GM19372 (cell line): ENCODE results near the gene POLN.
"Not testable (repeated sequence)": the region's sequence is repeated elsewhere in the genome, so short reads cannot be mapped to it uniquely, and the experiment has no call there.

Experiments
- ATAC-seq: cut with Tn5 transposase; IDR thresholded peaks from one replicate; pipeline ENCODE4 v1.9.1; 2021; ENCODE audit warnings: mild to moderate bottlenecking, low read depth, moderate library complexity; ENCODE audit not compliant: unreplicated experiment

Gene POLN

DNA sequence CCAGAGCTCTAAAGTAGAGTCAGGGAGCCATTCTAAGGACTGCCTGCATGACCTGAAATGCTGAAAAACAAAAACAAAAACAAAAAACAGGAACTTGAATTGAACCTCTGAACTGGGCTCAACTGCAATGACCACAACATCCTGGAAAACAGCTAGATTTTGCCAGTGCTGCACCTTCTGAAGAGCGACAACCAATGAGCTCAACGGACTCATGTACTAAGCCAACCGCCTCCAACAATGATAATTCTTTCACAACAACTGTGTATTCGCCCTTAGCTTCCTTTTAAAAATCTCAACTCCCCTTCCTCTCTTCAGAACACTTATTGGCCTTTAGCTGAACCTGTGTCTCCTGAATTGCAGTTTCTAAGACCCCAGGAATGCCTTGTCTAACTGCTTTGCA, 69.8 kb downstream of the POLN start:
- ATAC-seq = no peak

DNA sequence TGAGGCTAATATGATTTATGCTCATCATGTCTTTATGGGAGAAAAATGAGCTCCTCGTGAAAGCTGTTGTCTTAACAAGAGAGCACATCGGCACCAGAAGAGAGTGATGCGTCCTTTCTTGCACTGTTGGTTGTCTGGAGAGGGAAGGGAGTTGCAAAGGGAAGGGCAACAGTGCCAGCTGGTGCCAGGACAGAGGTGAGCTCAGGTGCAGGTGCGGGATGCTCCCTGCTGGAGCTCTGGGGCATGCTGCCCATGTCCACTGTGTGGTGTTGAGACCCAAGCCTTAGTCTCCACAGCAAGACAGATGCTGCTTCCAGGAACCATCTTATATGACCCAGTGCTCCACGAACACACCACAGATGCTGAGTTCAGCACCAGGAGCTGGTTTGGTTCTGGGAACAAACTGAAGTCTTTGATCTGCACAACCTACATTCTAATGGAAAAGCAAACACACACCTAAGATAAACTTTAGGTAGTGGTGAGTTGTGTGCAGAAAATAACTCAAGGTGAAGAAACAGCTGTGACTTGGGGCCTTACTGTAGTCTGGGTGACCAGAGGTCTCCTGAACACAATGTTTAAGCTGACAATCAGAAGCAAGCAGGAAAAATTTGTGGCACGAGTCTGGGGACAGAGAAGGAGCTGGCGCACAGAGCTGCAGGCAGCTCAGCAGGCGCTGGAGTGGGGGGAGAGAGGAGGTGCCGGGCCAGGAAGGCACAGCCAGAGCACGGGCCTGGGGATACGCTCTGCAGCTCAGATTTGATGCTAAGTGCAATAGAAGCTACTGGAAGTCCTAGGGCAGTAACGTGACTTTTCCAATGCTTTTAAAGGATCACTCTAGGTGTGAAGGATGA, 73.2 kb downstream of the POLN start:
- no peak for ATAC-seq

DNA sequence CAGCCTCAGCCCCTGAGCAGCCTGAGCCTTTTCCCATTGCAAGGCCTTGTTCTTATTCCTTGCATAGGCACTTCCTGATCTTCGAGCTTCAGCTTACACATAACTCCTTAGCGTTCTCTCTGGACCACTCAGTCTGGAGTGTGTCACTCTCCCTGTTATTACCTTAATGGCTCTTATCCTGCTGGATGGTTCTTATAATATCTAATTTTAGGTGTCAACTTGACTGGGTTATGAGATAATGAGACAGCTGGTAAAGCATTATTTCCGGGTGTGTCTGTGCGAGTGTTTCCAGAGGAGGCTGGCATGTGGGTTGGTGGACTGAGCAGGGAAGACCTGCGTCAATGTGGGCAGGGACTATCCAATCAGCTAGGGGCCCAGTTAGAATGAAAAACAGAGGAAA, 75.7 kb downstream of the POLN start:
- ATAC-seq = no peak

DNA sequence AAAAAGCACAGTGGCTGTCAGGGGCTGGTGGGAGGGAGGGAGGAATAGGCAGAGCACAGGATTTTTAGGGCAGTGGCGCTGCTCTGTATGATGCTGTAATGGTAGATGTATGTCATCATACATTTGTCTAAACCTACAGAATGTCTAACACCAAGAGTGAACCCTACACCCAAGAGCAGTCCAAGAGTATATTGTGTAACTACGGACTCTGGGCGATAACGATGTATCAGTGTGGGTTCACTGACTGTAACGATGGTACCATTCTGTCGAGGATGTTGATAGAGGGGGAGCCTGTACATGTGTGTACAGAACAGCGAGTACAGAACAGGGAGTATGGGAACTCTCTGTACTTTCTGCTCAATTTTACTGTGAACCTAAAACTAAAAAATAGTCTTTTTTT, 76.5 kb downstream of the POLN start:
- ATAC-seq = no peak

DNA sequence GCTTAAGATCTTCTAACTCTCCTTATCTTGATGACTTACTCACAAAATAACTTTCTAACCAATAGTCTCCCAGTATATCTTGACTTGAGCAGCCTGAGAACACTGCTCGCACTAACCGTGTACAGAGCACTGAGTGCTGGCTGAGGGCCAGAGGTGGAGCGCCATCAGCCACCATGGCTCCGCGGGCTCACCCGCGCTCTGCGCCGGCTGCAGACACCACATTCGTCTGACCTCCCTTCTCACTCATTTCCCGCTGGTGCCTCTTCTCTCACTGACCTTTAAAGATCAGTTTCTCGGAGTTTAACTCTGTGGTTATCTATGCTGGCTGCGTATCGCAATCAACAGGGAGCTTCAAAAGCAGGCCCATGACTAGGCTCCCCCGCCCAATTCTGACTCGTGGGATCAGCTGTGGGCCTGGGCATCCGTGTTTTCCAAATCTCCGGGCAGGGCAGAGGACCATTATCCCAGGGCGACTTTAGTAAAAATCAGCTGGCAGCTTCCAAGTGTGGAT, 78.6 kb downstream of the POLN start:
- no peak for ATAC-seq

DNA sequence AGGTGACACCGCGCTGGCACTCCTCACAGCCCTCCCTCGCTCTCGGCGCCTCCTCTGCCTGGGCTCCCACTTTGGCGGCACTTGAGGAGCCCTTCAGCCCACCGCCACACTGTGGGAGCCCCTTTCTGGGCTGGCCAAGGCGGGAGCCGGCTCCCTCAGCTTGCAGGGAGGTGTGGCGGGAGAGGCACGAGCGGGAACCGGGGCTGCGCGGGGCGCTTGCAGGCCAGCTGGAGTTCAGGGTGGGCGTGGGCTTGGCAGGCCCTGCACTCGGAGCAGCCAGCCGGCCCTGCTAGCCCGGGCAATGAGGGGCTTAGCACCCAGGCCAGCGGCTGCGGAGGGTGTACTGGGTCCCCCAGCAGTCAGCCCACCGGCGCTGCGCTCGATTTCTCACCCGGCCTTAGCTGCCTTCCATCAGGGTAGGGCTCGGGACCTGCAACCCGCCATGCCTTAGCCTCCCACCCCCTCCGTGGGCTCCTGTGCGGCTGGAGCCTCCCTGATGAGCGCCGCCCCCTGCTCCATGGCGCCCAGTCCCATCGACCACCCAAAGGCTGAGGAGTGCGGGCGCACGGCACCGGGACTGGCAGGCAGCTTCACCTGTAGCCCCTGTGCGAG, 80.7 kb downstream of the POLN start:
- ATAC-seq = not testable (repeated sequence)

DNA sequence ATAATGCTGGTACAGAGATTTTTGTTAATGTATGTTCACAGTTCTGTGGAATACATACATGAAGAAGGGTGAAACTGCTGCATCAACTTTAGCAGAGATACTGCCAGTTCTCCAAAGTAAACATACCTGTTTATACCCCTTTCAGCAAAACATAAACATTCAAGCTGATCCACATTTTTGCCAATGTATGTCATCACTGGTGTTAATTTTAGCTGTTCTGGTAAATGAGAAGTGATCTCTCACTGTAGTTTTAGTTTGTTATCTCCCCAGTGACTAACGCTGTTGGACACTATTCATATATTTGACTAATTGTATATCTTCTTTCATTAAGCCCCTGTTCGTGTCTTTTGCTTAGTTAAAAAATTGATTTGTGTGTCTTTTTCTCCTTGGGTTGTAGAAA, 82.0 kb downstream of the POLN start:
- ATAC-seq = no peak

DNA sequence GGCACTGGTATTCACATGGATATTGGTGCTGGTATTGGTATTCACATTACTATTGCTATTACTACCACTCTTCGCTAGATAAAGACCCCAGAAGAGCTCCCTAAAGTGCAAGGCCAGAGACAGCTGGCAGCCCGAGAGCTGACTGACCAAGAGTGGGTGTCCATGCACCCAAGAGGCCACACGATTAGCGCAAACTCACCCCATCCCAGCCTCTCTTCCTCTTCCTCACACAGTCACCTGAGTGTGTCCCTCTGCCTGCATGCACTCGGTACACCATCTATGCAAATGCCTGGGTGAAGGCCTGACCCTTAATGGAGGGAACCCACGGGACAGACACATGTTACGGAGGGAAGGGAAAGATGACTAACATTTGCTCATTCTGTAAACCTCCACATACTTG, 86.7 kb downstream of the POLN start:
- no peak for ATAC-seq

DNA sequence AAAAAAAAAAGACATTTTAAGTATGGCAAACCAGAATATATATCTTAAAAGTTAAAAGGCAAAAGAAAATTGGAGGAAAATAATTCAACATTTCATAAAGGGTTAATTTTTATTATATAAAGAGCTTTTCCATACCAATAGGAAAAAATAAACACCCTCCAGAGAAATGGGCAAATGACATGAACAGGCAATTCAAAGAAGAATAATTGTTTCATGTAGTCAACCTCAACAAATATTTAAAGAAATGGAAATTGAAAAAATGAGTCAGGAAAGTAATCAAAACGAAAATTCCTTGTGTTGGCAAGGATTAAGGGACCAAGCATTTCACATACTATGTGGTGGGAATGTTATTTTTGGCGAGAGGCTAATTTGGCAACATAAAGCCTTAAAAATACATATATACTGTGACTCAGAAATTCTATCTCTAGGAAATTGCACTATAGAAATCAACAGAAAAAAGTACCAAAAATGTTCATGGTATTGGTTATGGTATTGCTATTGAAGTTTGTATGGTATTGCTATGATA, 87.6 kb downstream of the POLN start:
- ATAC-seq = no peak

DNA sequence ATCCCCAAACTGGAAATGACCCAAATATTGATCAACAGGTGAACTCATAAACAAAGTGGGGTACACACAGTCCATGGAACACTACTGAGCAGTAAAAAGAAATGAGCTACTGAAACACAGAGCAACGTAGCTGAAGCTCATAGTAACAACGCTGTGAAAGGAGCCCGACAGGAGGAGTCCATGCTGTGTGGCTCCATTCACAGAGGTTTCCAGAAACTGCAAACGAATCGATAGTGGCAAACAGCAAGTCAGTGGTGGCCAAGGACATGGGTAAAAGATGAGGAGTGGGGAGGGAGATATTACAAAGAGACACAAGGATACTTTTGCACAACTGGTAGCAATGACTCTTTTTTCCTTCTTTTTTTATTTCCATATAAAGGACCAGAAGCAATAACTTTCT, 90.4 kb downstream of the POLN start:
- ATAC-seq = no peak

DNA sequence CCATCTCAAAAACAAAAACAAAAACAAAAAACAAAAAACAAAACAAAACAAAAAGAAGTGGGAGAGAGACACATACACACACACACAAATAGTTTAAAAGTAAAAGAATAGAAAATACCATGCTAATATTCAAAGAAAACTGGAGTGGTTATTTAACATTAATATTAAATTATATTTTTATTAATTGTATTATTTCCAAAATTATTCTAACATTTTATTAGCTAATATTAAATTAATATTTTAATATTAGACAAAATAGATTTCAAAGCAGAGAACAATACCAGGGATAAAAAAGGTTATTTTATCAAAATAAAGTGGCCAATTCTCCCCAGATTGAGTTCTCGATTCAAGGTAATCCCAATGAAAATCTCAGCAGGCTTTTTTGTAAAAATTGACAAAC, 91.8 kb downstream of the POLN start:
- ATAC-seq = no peak

DNA sequence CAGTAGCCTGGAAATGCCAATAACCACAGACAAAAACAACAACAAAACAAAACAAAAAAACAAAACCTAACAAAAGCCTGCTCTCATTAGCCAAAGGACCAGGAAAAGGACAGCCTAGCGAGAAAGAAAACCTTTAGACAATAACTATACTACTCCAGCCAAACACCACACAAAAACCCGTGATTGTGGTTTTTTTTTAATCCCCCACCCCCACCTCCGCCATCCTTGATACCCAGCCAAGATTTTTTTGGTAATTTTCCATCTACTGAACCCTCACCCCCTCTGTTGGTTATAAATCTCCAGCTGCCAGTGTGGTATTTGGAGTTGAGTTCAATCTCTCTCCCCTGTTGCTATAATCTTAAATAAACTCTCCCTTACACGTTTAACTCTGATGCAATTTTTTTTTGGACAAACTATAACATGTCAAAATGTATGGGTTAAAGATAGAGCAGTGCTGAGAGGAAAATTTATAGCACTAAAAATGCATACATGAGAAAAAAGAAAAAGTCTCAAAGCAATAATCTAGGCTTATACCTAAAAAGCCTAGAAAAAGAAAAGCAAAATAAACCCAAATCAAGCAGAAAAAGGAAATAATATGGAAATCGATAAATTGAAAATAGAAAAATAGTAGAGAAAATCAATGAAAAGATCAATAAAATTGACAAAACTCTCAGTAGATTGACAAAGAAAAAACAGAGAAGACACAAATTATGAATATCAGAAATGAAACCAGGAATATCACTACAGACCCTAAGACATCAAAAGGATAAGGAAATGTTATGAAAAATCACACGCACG, 99.1 kb downstream of the POLN start:
- ATAC-seq = no peak

DNA sequence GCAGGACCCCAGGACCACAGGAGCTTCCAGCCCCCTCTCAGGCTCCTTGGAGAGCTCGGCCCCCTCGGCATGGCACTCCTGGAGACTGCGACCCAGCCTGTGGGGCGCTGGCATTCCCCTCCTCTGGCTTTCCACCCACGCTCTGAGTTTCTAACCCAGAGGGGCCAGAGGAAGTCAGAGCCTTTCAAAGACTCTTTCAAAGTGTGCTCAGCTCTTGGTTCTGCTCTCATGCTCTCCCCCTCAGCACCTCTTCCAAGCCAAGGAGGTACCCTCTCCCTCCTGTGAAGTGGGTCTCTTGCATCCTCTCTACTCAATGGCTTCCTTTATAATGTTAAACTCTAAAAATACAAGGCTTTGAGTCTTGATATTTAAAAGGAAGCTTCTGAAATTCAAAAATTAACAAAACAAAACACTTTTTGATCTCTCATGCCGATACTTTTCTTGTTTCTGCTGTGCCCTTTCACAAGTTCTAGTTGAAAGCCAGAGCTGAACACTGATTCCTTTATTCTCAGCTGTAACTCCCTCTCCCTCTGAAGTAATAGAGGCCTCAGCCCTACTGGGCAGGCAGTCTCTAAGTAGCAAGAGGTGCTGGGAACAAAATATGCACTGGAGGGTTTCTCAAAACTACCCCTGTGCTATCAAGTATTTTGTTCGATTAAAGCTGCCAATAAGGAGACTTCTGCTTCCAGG, 100.0 kb downstream of the POLN start:
- ATAC-seq = no peak

DNA sequence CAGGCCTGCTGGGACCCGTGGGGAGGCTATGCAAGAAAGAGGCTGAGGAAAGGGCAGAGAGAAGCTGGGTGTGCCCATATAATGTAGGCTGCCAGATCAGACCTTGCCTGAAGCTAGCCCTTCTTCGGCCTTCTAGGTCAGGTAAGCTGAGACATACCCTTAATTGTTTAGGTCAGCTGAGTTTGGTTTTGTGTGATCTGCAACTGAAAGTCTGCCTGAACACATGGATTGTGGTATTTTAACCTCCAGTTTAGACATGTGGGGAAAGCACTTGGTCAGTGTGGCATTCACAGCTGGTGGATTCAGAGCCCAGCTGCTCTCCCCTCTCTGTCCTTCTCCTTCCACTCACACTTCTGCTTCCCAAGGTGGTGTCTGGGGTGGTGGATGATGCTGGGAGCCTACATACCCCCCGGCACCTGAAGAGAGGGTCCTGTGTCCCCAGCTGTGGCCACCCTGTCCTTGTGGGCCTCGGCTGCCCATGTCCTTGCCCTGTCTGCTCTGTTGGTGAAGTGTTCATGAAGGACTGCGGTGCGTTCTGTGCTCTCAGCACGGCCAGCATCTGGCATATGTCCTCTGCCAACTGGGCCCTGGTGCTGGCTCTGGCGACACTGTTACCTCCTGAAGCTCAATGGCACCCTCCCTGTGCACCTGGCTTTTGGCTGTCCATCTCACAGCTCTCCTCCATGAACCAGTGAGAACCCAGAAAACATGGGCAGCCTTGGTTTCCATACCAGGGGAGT, 100.7 kb downstream of the POLN start:
- ATAC-seq = no peak

DNA sequence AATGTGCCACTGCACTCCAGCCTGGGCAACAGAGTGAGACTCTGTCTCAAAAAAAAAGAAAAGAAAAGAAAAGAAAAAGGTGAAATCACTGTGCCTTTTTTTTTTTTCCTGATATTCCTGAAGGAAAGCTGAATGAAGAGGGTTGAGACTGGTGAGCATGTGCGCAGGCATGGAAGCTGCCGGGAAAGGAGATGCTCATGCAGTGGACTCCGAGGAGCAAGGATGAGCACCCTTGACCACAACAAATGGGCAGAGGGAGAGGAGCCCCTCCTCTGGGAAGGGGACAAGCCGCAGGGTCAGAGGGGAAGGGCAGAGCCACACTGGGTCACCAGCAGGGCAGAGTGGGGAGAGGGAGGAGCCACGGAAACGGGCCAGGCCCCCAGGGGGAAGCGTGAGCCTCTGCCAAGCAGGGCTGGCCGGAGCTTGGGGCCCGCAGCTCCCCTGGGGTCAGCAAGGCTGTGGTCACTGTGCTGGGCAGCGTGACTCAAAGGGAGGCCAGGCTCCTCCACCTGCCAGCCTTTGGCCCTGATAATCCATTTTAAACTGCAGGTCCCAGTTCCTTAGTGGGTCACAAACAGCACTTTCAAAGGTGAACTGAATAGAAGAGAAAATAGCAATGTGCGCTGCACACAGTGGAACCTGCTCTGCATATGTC, 102.9 kb downstream of the POLN start:
- ATAC-seq = no peak

DNA sequence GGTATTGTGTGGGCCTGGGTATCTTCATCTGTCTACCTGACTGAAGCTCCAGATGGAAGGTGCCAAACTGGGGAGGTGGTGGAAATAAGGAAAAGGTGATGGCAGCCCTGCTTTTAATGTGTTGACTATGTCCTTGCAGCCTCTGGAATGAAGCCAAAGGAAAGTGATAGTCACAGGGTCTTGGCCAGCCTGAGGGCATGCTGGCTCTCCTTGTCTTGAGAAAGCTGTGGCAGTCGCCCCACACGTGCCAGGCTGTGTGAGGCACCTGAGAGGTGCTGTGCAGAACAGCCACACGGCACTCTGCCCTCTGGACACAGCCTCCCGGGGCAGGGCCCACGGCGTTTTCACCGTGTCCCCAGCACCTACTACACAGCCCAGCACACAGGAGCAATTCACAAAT, 105.2 kb downstream of the POLN start:
- no peak for ATAC-seq

DNA sequence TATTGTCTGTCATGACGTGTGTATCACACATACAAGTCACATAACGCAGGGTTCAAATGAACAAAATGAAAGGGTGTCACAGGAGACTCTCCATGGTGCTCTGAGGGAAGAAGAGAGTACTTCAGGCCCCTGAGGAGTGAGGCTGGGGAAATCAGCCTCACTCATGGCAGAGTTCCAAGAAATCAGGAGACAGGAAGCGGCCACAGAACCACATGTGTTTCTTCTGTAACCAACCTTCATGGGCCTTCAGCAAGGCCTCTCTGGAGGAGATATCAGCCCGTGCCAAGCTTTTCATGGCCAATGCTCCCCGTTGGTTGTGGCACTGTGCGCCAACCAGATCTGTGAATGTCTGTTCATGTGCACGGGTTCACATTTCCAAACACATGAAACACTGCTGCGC, 106.8 kb downstream of the POLN start:
- ATAC-seq = no peak

DNA sequence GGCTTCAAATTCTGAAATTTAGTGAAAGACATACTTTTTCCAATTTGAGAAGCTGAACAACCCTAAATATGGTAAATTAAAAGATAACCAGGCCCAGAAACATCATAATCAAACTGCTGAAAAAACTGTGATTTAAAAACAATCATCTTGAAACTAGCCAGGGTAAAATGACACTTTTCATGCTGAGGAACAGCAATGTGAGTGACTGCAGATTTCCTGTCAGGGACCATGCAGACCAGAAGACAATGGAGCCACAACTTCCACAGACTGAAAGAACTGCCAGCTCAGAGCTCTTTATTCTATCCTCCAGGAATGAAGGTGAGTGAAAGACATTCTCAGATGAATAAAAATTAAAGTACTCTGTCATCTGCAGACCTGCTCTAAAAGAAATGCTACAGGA, 109.5 kb downstream of the POLN start:
- no peak for ATAC-seq

DNA sequence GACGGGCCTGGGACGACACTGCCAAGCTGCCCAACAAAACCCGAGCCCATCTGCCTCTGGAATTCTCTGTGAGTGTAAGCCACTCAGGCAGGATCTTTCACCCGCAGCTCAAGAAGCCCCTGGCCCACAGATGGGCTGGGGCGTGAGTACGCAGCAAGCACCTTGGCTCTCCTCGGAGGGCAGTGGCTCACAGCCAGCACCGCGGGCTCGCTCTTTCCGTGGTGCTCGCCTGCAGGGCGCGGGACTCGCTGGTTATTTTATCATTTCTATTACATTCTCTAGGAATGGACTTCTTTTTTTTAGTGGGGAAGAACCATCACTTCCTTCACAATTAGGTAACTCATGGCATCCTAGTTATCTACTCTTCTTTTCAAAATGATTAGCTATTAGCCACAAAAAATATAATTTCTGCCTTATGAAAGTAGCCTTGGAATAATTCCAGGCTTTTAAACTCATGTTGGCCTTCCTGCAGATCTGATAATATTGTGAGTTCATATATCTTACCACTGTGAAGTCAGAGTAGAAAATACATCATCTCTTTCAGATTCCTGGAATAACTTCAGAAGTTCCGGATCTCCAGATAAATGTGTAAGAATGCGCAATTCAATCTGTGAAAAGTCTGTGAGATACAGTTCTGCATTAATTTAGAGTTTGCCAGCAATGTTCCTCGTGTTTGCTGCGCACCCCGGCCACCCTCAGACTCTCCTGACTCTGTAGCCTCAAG, 114.2 kb downstream of the POLN start:
- no peak for ATAC-seq
